ENCODE data around the gene RPAIN. TPM values are rescaled to one million over a fixed set of nuclear protein-coding genes. Genes with fewer than 3 reads are reported as not detected.

The RPAIN gene
- total and polyA plus RNA-seq, 2 of the 8 experiments (the other 6 are each of a cell fraction or from before 2014, with no cell fraction given) = 54.5 to 57.7 TPM

Other genes starting within 250 kb of the RPAIN start
- 14.3 and 15.5 TPM in 2 replicates for gene ZNF594, start 228.3 kb upstream of the RPAIN start, total RNA-seq (2021; fragmentation: NEBNext Ultra II Directional; extraction: Animal tissue kit (Norgen Biotek cat#: 25700))
- 3.6 and 4.2 TPM in 2 replicates for gene ZNF594, start 228.3 kb upstream of the RPAIN start, polyA plus RNA-seq (2011; rRNA removed)
- not detected in 2 replicates for gene SCIMP, start 185.3 kb upstream of the RPAIN start, total RNA-seq (2021; fragmentation: NEBNext Ultra II Directional; extraction: Animal tissue kit (Norgen Biotek cat#: 25700))
- gene SCIMP, start 185.3 kb upstream of the RPAIN start, polyA plus RNA-seq (2011; rRNA removed) = not detected in 2 replicates
- 50.7 and 52.3 TPM in 2 replicates for gene RABEP1, start 137.9 kb upstream of the RPAIN start, total RNA-seq (2021; fragmentation: NEBNext Ultra II Directional; extraction: Animal tissue kit (Norgen Biotek cat#: 25700))
- 4.5 and 8.5 TPM in 2 replicates for gene RABEP1, start 137.9 kb upstream of the RPAIN start, polyA plus RNA-seq (2011; rRNA removed)
- gene NUP88, start 520 bp upstream of the RPAIN start, total RNA-seq (2021; fragmentation: NEBNext Ultra II Directional; extraction: Animal tissue kit (Norgen Biotek cat#: 25700)) = 102 and 105 TPM in 2 replicates
- 69.0 and 77.4 TPM in 2 replicates for gene NUP88, start 520 bp upstream of the RPAIN start, polyA plus RNA-seq (2011; rRNA removed)
- 453 and 454 TPM in 2 replicates for gene C1QBP, start 19.0 kb downstream of the RPAIN start, total RNA-seq (2021; fragmentation: NEBNext Ultra II Directional; extraction: Animal tissue kit (Norgen Biotek cat#: 25700))
- gene C1QBP, start 19.0 kb downstream of the RPAIN start, polyA plus RNA-seq (2011; rRNA removed) = 210 and 355 TPM in 2 replicates
- gene DHX33, start 48.8 kb downstream of the RPAIN start, total RNA-seq (2021; fragmentation: NEBNext Ultra II Directional; extraction: Animal tissue kit (Norgen Biotek cat#: 25700)) = 67.7 and 70.0 TPM in 2 replicates
- 34.8 and 38.1 TPM in 2 replicates for gene DHX33, start 48.8 kb downstream of the RPAIN start, polyA plus RNA-seq (2011; rRNA removed)
- gene DERL2, start 66.0 kb downstream of the RPAIN start, total RNA-seq (2021; fragmentation: NEBNext Ultra II Directional; extraction: Animal tissue kit (Norgen Biotek cat#: 25700)) = 58.4 and 67.5 TPM in 2 replicates
- 33.7 and 55.3 TPM in 2 replicates for gene DERL2, start 66.0 kb downstream of the RPAIN start, polyA plus RNA-seq (2011; rRNA removed)
- 25.6 and 27.2 TPM in 2 replicates for gene MIS12, start 66.4 kb downstream of the RPAIN start, total RNA-seq (2021; fragmentation: NEBNext Ultra II Directional; extraction: Animal tissue kit (Norgen Biotek cat#: 25700))
- gene MIS12, start 66.4 kb downstream of the RPAIN start, polyA plus RNA-seq (2011; rRNA removed) = 6.2 and 9.5 TPM in 2 replicates
- 10.0 and 10.4 TPM in 2 replicates for gene NLRP1, start 164.3 kb downstream of the RPAIN start, total RNA-seq (2021; fragmentation: NEBNext Ultra II Directional; extraction: Animal tissue kit (Norgen Biotek cat#: 25700))
- gene NLRP1, start 164.3 kb downstream of the RPAIN start, polyA plus RNA-seq (2011; rRNA removed) = 8.6 and 9.2 TPM in 2 replicates

All from H1 (cell line).